ENCODE results near the gene SLC5A9.

GRCh38 chr1:48251323-48251722 is 28.8 kb downstream of the SLC5A9 start:
- TF ChIP-seq CTCF (IDR thresholded peaks at IDR 0.05; ENCODE audit: poor library complexity) (no peak), EZH2 (IDR thresholded peaks at IDR 0.05; ENCODE audit: borderline replicate concordance) (no peak)

Measured in hepatocyte (in vitro differentiated cells).